ENCODE results near the gene SEMA5B.

Gene SEMA5B

DNA sequence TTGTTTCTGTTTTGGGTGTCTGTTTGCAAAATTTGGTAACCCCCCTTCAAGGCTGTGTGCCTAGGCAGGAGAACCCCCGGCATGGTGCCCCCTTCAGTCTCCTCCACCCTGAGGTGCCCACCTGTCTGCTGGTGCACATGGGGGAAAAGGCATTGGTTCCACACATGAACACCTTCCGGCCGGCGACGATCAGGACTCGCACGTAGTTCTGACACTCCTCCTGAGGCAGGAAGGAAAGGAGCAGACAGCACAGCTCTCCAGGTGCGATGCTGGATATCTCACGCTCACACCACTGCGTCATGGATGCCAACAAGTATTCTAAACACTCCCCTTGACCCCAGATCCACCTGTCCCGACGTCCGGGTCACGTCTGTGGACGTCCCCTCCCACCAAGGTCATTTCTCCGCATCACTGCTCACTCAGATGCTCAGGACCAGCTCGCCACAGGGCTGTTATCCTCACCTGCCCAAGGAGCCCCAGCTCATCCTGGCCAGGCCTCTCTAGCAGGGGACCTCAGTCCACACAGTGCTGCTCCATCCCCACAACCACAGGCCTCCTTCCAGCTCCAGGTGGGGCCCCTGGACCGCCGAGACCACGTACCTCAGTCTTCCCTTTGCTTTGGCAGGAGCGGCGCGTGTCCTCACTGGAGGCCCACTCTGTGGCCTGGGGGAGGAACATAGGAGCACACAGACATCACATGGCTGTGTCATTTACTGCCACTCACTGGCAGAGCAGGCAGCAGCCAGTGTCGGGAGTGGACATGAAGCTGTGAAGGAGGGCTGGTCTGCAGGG lies 99.0 kb downstream of the SEMA5B start:
- no peak for DNase-seq (ENCODE audit: extremely low read depth in 1 of 2, low read depth in 1 of 2)

DNA sequence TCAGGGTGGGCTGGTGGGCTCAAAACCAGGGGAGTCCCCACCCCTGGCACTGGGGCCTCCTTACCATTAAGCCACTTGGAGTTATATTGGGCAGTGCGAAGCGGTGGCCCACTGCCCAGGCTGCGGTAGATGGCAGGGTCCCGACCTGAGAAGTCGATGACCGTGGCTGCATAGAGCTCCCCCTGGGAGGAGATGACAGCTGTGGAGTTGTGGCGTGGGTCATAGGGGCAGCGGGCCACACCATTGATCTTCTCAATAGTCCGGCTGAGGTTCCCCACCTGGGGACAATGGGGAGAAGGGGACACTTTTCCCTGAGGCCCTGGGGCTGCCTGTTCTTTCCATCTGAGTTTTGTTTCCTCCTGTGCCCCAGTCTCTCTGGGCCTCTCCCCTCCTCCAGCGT lies 99.8 kb downstream of the SEMA5B start:
- no peak for DNase-seq (ENCODE audit: extremely low read depth in 1 of 2, low read depth in 1 of 2)

DNA sequence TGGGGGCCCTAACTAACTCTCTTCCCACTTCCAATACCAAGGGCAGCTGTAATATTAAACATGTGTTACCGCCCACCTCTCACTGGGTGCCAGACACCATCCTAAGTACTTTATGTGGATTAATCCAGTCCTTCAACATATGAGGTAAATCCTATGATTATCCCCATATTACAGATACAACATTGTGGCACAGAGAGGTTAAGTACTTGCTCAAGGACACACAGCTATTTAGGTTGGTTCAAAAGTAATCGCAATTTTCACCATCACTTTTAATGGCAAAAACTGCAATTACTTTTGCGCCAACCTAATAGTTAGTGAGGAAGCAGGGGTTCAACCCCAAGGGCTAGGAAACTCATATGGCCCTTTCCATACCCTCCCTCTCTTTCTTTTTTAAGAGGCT lies 100.8 kb downstream of the SEMA5B start:
- DNase-seq (ENCODE audit: extremely low read depth in 1 of 2, low read depth in 1 of 2), result no peak

DNA sequence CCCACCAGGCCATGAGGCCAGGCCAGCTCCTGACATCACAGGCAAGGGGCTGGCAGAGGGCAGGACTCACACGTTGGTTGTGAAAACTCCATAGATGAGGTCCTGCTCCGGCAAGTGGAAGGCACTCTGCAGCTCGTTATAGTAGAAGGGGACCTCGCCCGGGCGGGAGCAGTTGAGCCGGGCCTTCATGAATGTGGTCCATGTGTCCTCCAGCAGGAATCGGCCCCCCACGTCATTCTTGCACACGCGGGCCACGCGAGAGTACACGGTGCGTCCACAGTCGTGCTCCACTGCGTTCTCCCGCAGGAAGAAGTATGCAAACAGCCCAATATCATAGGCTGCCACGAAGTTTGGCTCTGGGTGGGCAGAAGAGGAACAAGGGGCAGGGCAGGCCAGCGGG lies 101.2 kb downstream of the SEMA5B start:
- DNase-seq (ENCODE audit: extremely low read depth in 1 of 2, low read depth in 1 of 2), result no peak

DNA sequence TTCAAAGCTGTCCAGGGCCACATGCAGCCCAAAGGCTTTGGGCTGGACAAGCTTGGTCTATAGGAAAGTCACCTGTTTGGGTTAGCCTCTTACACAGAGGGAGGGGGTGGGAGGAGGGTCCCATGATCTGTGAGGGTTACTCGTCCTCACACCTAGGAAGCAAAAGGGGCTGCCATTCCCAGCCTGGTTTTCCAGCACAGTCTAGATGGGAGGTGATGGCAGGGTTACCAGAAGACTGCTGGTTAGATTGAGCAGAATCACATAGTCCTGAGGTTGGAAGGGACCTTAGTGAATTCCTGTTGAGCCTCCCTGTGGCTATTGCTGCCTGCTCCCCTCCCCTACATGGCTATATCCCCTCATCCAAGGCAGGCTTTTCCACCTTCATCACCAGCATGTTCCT lies 101.8 kb downstream of the SEMA5B start:
- no peak for DNase-seq (ENCODE audit: extremely low read depth in 1 of 2, low read depth in 1 of 2)

DNA sequence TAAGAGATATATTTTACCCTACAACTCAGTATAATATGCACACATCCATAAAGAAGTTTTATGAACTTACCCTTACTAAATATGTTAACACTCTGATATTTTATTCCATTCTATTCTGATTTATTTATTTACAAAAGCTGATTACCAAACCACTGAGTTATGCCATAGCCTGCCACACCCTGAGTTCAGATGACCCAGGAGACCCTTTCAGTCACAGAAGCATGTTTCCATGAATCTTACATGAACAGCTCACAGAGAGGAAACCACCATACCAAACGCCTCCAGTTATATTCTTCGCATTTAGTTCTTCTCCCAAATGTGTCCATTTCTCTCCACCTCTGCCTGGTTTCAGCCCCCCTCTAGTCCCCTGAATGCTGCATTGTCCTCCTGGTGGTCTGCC lies 103.5 kb downstream of the SEMA5B start:
- DNase-seq (ENCODE audit: extremely low read depth in 1 of 2, low read depth in 1 of 2), result no peak

DNA sequence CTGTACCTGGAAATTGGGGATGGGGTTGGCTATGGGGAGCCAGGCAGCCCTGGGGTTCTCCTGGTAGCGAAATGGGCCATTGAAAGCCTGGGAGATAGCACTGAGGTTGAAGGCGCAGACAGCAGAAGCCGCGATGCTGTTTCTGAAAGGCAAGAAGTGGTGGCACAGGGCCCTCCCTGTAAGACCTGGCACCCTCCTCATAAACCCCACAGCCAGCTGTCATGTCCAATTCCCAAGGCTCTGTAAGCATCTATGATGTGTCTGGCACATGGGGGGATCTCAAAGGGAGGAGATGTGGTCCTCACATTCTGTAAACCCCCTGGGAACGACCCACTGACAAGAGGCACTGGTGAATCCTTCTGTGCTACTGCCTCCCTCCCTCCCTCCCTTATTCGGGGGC lies 104.0 kb downstream of the SEMA5B start:
- DNase-seq (ENCODE audit: extremely low read depth in 1 of 2, low read depth in 1 of 2), result no peak

DNA sequence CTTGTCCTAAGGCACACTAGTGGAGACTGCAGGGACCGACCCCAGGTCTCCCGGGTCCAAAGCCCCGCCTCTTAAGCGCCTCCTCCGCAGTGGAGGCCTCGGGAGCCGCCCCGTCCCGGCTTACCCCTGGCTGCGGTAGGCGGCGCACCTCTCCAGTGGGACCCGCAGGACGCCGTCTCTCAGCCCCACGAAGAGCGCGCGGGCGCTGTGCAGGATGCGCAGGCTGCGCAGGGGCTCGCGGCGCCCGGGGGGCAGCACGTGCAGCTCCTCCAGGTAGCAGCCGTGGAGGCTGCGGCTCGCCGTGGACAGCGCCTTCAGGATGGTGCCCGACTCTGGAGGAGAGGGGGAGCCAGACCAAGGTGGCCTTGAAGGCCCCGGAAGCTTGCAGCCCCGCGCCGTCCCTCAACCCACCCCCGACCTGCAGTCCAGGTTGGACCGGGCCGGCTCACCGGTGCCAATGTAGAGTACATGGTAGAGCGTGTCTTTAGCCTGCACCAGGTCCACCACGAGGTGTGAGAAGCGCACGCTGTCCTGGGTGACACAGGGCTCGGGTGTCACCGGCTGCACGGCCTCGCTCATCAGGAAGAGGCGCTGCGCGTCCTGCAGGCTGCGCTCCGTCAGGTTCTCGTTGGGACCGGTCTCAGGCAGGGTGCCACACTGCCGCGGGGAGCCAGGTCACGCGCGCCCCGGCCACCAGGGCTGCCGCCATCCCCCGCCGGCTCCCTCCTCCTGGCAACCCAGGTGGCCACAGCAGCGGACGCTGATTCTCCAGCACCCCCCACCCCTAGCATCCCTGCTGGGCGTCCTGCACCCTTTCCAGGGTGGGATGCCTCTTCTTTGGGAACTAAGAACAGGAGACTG lies 105.5 kb downstream of the SEMA5B start:
- peak in 1 of 2 donors; percentile 14 for DNase-seq (ENCODE audit: extremely low read depth in 1 of 2, low read depth in 1 of 2)

DNA sequence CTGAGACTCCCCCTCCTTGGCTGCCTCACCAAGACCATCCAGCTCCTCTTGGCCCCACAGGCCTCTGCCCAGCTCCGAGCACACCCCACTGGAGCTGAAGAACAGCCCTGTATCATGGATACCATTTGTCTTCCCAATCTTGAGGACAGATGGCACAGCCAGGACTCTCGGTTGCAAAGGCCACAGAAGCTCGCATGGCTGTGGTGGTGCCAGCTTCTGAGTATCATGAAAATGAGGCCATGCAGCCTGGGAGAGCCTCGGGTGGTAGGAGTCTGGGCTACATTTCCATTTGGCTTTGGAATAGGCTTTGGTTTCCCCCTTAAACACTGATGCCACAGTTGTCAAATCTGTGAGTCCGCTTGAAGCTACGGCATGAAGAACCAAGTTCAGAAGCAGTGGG lies 106.6 kb downstream of the SEMA5B start:
- DNase-seq (ENCODE audit: extremely low read depth in 1 of 2, low read depth in 1 of 2), result no peak

DNA sequence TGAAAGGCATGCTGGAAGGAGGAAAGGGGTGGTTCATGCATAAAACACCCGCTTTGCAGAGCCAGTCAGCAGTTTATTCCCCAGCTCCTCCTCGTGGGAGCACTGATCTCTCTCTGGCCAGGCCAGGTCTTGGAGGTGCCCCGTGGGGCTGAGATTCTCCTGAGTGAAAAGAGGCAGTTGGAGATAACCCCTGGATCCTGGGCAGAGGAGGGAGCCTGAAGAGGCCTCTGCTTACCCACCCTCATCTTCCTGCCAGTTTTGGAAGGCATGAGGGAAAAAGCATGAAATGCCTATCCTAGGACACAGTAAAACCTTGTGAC lies 108.3 kb downstream of the SEMA5B start:
- no peak for DNase-seq (ENCODE audit: extremely low read depth in 1 of 2, low read depth in 1 of 2)

DNA sequence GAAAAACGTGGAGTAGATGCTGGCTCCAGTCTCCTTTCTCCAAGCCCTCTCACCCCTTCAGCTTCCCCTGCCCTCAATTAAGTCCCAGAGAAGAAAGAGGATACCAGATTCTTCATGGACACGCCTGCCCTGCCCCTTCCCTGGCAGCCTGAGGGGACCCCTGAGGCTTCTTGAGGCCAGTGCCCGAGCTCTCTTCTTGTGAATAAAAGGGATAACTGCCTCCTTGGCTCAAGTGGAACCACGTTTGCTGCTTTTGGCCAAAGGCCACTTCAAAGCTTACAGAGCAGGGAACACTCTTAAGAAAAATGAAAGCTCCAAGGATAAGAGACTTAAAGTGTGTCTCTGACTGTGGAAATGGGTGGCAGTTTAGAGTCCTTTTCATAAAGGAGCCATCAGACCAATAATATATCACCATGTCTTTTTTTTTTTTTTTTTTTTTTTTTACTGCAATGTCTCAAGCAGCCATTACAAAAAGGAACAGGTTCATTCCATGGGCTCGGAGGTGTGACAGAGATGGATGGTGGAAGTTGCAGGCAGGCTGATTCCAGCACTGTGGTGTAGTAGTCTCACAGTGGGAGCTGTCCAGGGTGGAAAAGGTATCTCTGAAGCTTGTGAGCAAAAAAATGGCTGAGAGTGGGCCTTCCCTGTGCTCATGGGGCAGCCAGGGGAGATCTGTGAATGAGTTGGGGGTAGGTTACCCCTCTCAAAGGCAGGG lies 108.8 kb downstream of the SEMA5B start:
- no peak for DNase-seq (ENCODE audit: extremely low read depth in 1 of 2, low read depth in 1 of 2)

DNA sequence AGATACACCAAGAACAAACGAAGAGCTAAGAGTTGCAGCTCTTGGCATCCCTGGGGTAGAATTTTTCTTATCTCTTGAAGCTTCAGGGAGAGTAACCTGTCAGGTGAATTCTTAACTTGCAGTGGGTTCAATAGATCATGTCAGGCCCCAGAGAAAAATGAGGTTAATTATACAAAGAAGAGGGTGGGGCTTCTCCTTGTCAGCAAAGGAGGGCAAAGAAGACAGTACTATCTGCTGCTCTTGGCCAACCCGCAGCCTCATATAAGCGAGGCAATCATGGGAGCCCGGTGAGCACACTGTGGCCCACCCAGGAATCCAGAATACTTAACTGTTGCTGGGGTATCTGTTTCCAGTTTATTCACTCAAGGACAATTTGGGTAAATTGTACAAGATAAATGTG lies 110.2 kb downstream of the SEMA5B start:
- no peak for DNase-seq (ENCODE audit: extremely low read depth in 1 of 2, low read depth in 1 of 2)

DNA sequence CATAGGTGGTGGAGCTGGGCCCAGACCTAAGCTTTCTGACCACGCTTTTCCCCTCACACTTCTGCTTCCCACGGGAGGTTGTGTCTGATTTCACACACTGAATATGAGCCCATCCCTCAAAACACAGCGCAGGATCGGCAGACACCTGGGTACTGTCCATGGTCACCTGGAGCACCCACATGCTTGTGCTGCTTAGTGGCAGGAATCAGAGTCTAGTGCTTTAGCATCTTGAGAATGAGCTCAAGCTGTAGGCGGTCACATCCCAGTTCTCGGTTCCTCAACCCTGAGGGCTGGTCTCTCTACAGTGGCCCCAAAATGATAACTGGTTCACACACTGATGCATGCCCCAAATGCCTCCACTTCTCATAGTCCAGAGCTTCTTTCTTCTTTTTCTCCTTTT lies 111.0 kb downstream of the SEMA5B start:
- no peak for DNase-seq (ENCODE audit: extremely low read depth in 1 of 2, low read depth in 1 of 2)

DNA sequence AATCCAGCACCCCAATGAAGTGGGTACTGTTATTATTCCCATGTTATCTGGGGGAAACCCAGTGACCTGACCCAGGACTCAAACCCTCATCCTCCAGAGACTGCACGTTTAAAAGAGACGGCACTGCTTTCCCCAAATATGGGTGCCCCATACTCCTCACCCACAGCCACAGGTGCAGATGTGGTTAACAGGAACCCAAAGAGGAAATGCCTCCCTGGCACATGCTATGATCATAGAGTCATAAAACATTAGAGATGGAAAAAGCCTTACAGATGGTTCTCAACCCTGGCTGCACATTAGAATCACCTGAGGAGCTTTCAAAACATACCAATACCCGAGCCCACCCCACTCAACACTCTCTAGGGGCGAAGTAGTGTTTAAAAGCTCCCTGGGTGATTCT lies 111.5 kb downstream of the SEMA5B start:
- DNase-seq (ENCODE audit: extremely low read depth in 1 of 2, low read depth in 1 of 2), result no peak

DNA sequence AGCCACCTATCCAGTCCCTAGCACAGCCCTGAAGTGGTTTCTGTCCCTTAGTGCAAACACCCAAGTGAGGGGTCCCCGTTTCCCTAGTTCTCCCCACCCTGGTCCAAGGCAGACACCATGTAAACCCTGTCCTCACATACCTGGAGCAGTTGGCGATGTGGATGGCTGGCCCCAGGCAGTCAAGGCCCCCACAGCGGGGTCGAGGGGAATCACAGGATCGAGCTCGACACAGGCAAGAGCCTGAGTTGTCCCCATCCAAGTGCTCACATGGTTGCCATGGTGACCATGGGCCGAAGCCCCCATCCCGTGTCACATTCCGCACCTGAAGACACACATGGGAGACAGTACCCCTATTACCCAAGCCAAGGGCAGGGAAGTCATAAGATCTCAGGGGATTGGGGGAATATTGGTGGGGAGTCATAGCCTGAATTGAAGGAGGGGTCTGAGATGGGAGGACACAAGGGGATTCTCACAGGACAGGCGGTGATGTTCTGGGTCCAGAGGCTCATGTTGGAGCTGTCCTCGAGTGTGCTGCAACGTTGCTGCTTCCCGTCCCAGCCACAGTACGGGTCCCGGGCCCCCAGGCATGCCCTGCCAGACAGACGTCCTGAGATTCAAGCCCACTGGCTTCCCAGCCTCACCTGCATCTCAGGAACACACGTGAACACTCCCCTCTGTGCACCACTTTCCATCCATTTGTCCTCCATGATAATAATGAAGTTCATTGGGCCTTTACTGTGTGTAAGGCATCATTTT lies 112.1 kb downstream of the SEMA5B start:
- DNase-seq (ENCODE audit: extremely low read depth in 1 of 2, low read depth in 1 of 2), result no peak

DNA sequence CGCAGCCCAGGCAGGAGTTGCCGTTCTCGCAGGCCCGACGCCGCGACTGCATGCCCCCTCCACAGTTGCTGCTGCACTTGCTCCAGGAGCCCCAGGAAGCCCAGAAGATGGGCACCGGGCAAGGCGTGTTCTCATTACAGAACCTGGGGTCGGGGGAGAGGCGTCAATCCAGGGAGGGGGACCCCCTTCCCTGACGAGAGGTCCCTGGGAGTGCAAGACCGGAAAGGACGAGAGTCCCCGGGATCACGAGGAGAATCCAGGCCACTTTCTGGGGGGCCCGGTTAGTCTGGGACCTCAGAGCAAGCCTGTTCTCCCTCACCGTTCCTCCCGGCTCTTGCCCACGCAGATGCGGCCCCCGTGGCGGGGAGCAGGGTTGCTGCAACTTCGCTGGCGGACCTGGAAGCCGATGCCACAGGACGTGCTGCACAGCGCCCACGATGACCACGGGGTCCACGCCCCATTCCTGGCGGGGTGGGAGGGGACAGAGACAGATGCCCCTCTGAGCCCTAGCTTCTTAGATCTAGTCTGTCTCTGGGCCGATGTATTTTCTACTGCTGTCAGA lies 113.9 kb downstream of the SEMA5B start:
- DNase-seq (ENCODE audit: extremely low read depth in 1 of 2, low read depth in 1 of 2), result no peak

DNA sequence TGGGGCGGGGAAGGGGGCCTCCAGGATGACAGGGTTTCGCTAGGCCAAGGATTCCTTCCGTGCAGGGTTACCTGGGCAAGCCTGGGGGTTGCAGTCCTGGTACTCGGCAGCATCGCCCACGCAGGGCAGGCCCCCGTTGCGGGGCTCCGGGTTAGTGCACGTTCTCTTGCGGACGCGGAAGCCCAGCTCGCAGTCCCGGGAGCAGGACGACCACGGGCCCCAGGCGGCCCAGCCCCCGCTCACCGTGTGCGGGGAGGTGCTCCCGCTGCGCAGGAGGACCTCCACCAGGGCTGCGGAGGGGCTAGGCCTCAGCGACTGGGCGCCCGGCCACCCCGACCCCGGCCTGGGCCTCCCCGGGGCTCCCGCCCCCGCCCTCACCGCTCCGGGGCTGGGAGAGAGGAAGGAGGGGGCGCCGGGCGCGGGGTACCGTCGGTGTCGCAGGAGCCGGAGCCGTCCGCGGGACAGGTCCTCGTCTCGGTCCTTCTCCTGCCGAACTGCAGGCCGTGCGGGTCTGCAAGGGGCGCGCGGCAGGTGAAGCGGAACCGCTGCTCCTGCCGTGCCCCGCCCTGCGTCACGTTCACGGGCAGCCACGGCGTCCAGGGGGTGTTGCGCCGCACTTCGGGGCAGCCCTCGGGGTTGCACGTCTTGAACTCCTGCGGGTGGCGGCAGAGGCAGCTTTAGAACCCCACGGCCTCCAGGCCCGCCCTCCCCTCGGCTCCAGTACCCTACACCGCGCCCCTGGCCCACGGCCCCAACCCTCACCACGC lies 114.6 kb downstream of the SEMA5B start:
- DNase-seq (ENCODE audit: extremely low read depth in 1 of 2, low read depth in 1 of 2), result no peak

DNA sequence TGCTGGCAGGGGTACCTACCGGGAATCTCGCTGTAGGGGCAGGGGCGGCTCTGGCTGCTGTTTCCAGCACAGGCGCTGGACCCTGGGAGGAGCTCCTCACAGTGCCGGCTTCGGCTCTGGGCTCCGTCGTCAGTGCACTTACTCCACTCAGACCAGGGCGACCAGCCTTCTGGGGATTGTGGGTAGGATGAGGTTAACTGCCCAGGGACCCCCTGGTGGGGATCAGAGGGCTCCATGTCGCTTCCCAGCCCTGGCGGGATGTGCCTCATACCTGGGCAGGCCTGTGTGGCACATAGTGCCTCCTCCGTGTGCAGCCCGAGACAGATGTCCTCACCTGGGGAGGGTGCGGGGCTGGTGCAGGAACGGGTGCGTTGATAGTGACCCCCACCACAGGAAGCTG lies 115.7 kb downstream of the SEMA5B start:
- DNase-seq (ENCODE audit: extremely low read depth in 1 of 2, low read depth in 1 of 2), result no peak

DNA sequence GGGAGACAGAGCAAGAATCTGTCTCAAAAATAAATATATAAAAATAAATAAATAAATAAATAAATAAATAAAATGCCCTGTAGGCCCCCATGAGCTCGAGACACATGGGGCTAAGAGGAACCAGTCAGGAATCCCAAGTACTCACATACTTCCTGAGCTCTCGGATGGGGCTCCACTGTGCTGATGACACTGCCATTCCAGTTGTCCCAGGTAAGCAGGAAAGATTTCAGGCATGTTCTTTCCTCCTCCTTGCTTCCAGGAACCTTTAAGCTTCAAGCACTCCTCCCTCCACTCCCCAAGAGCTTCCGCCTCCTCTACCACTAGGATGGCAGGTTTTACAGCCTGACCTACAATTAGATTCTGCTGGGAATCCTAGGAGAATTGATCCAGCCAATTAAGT lies 119.3 kb downstream of the SEMA5B start:
- no peak for DNase-seq (ENCODE audit: extremely low read depth in 1 of 2, low read depth in 1 of 2)

DNA sequence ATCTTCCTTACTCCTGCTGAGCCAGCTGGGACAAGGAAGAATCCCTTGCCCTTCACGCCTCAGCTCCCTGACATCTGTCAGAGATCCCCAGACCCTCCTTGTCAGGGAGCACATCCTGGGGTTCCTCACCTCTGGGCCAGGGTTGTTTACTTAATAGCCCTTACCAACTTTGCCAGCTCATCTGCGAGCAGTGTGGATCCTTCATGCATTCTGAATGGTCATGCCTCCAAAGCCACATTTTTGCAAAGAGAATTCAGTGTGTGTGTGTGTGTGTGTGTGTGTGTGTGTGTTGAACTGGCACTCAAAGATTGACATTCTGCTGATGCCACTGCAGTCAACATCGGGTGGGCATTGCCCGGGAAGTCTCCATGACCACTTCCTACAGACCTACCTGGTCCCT lies 120.1 kb downstream of the SEMA5B start:
- DNase-seq (ENCODE audit: extremely low read depth in 1 of 2, low read depth in 1 of 2), result no peak

Measured in stimulated activated CD8-positive, alpha-beta memory T cell treated with anti-CD3 and anti-CD28 coated beads, Interleukin-7, amount 100 ng/mL, for 48 hours (primary cell).